Loucy (cell line): ENCODE results near the gene AP5B1.

Experiments used
- H2AFZ ChIP-seq: fragments of 200-600 bp; sonication (generic); 2 replicates; pipeline ENCODE4 v1.6.0; 2016; ENCODE audit warnings: antibody characterized with exemption, mild to moderate bottlenecking, low read length, moderate library complexity
- H3F3A ChIP-seq: fragments of 200-600 bp; 2 replicates; pipeline ENCODE4 v1.6.0; 2016; ENCODE audit warnings: antibody characterized with exemption, low read depth, mild to moderate bottlenecking
- H3K27me3 ChIP-seq: fragments of 200-600 bp; sonication (generic); 2 replicates; pipeline ENCODE4 v1.6.1; 2014; ENCODE audit warnings: low read length, mild to moderate bottlenecking; ENCODE audit not compliant: insufficient read depth, poor library complexity, severe bottlenecking
- H3K36me3 ChIP-seq: fragments of 200-600 bp; sonication (generic); 2 replicates; pipeline ENCODE4 v1.6.1; 2016; ENCODE audit warnings: low read length; ENCODE audit not compliant: insufficient read depth
- H3K4me1 ChIP-seq: fragments of 200-600 bp; sonication (generic); 2 replicates; pipeline ENCODE4 v1.5.1; 2014; ENCODE audit warnings: low read length, mild to moderate bottlenecking; ENCODE audit not compliant: insufficient read depth, poor library complexity, severe bottlenecking
- H3K4me2 ChIP-seq: fragments of 200-600 bp; sonication (generic); 2 replicates; pipeline ENCODE4 v1.6.0; 2014; ENCODE audit warnings: antibody characterized with exemption, low read length, low read depth, mild to moderate bottlenecking; ENCODE audit not compliant: poor library complexity, severe bottlenecking
- H3K4me3 ChIP-seq: fragments of 200-600 bp; sonication (generic); 2 replicates; pipeline ENCODE4 v1.5.1; 2014; ENCODE audit warnings: low read length, mild to moderate bottlenecking, mixed read lengths; ENCODE audit not compliant: poor library complexity, severe bottlenecking
- H3K79me2 ChIP-seq: fragments of 200-600 bp; sonication (generic); 2 replicates; pipeline ENCODE4 v1.6.1; 2014; ENCODE audit warnings: low read length; ENCODE audit not compliant: insufficient read depth
- H3K9ac ChIP-seq: fragments of 200-600 bp; sonication (generic); 2 replicates; pipeline ENCODE4 v1.6.0; 2014; ENCODE audit warnings: mild to moderate bottlenecking, low read depth, low read length, moderate library complexity; ENCODE audit not compliant: poor library complexity, severe bottlenecking
- H3K9me2 ChIP-seq: fragments of 200-600 bp; sonication (generic); replicated peaks from 2 replicates; pipeline ENCODE4 v1.6.1; 2016; ENCODE audit warnings: low read depth, low read length, mixed read lengths
- H3K9me3 ChIP-seq: fragments of 200-600 bp; sonication (generic); 2 replicates; pipeline ENCODE4 v1.6.1; 2014; ENCODE audit warnings: mild to moderate bottlenecking, antibody characterized with exemption, low read length, low read depth; ENCODE audit not compliant: insufficient read depth
- H4K20me1 ChIP-seq: fragments of 200-600 bp; sonication (generic); 2 replicates; pipeline ENCODE4 v1.6.0; 2014; ENCODE audit warnings: antibody characterized with exemption, low read length, mild to moderate bottlenecking; ENCODE audit not compliant: insufficient read depth, poor library complexity, severe bottlenecking
- EZH2phosphoT487 ChIP-seq: fragments of 200-600 bp; IDR thresholded peaks from 2 replicates; pipeline ENCODE4 v1.6.1; 2018; ENCODE audit warnings: antibody characterized with exemption, mild to moderate bottlenecking, moderate library complexity, borderline replicate concordance
- TF ChIP-seq, protein P1 (sequence below): fragments of 200-600 bp; sonication (generic); conservative IDR thresholded peaks from 2 replicates; pipeline ENCODE4 v1.5.1; 2014; ENCODE audit warnings: mild to moderate bottlenecking, antibody characterized with exemption, low read length

Gene AP5B1

DNA sequence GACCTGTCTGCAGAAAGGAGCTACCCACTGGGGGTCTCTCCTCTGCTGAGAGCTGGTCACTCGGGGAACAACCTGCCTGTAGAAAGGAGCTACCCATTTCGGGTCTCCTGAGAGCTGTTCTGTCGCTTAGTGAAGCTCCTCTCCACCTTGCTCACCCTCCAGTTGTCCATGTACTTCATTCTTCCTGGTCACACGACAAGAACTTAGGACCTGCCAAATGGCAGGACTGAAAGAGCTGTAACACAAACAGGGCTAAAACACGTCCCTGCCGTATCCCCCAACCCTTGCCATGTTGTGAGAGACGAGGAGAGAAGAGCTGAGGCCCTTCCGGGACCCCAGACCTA is 36.1 kb downstream of the AP5B1 start:
- no peaks in the 10 kb centered on the region for H3K79me2 ChIP-seq

DNA sequence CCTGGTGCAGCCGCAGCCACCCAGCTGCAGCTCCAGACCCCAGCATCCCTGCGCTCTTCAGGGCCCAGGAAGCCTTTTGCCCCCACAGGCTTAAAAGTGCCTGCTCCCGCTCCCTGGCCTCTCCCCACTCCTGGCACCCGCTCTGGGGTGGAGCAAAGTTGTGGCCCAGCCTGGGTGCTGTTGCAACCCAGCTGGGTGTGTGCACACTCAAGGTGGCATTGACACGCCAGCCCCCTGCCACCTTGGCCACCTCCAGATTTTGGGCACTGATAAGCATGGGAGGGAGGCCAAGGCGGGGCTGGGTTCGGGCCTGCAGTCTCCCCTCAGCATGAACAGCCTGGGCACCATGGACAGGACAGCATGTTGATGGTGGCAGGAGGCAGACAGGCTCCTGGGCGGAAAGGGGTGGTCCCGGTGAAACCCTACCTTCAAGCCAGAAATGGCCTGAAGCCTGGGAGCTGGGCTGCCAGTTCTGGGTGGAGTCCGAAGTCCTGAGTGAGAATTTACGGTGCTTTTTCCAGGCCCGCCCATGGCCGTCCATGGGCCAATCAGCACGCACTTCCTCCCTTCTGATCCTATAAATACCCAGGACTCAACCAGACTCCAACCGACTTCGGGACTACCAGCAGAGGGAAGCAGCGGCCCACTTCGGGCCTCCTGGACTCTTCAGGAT is 36.6 kb downstream of the AP5B1 start:
- Histone ChIP-seq H3K4me3 (no peak overlapping the region), H3K36me3 (no peaks in the 10 kb centered on the region), H3K79me2 (no peaks in the 10 kb centered on the region), H3K4me2 (no peak overlapping the region), H3K9ac (no peak overlapping the region), H3K9me2 (no peaks in the 10 kb centered on the region), H3F3A (no peaks in the 10 kb centered on the region), H4K20me1 (no peaks in the 10 kb centered on the region), H3K9me3 (no peaks in the 10 kb centered on the region), H2AFZ (no peak overlapping the region; the same call in 1 of the 2 replicates), H3K4me1 (no peaks in the 10 kb centered on the region), H3K27me3 (peaks cover under 1% of the 10 kb centered on the region)
- TF ChIP-seq EZH2phosphoT487 = no peak
- TF ChIP-seq, protein P1, sequence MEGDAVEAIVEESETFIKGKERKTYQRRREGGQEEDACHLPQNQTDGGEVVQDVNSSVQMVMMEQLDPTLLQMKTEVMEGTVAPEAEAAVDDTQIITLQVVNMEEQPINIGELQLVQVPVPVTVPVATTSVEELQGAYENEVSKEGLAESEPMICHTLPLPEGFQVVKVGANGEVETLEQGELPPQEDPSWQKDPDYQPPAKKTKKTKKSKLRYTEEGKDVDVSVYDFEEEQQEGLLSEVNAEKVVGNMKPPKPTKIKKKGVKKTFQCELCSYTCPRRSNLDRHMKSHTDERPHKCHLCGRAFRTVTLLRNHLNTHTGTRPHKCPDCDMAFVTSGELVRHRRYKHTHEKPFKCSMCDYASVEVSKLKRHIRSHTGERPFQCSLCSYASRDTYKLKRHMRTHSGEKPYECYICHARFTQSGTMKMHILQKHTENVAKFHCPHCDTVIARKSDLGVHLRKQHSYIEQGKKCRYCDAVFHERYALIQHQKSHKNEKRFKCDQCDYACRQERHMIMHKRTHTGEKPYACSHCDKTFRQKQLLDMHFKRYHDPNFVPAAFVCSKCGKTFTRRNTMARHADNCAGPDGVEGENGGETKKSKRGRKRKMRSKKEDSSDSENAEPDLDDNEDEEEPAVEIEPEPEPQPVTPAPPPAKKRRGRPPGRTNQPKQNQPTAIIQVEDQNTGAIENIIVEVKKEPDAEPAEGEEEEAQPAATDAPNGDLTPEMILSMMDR = peak; percentile 45

More for the DNA sequence above, 36.1 kb downstream of the AP5B1 start:
- Histone ChIP-seq H4K20me1 (no peaks in the 10 kb centered on the region), H3K4me3 (no peak overlapping the region), H3K36me3 (no peaks in the 10 kb centered on the region), H3K9me3 (no peaks in the 10 kb centered on the region), H3K9ac (no peak overlapping the region), H3K27me3 (peaks cover 6% of the 10 kb centered on the region), H3K4me1 (no peaks in the 10 kb centered on the region), H3K9me2 (no peaks in the 10 kb centered on the region), H3F3A (no peaks in the 10 kb centered on the region), H3K4me2 (no peak overlapping the region), H2AFZ (no peak overlapping the region; the same call in 1 of the 2 replicates)
- TF ChIP-seq, protein P1 = no peak
- no peak for TF ChIP-seq EZH2phosphoT487

DNA sequence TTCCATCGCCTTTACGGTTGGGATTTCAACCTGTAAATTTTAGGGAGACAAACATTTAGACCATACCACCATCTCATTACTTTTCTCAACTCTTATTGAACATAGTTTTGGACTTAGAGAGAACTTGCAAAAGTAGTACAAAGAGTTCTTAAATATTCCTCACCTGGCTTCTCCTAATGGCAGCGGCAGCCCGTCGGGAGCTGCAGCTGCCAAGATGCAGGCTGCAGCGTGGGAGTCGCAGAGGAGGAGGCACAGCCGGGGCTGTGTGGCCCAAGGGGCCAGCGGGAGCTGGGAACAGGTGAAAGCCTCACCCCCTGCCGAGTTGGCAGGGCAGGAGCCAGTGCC is 37.1 kb downstream of the AP5B1 start:
- no peaks in the 10 kb centered on the region for H3K9me2 ChIP-seq
- H3K27me3 ChIP-seq = no peaks in the 10 kb centered on the region
- no peaks in the 10 kb centered on the region for H3K36me3 ChIP-seq
- H3F3A ChIP-seq = no peaks in the 10 kb centered on the region
- H3K4me1 ChIP-seq = no peaks in the 10 kb centered on the region
- no peak overlapping the region for H2AFZ ChIP-seq
- H3K9ac ChIP-seq = no peak overlapping the region
- H3K4me3 ChIP-seq = no peak overlapping the region
- no peaks in the 10 kb centered on the region for H4K20me1 ChIP-seq
- H3K4me2 ChIP-seq = no peak overlapping the region
- TF ChIP-seq, protein P1 = no peak
- no peak for TF ChIP-seq EZH2phosphoT487
- H3K9me3 ChIP-seq = no peaks in the 10 kb centered on the region
- no peaks in the 10 kb centered on the region for H3K79me2 ChIP-seq
